HFF-Myc (cell line): ENCODE results near the gene TFCP2.

ENCODE experiments used
- DNase-seq: peaks from one replicate; pipeline ENCODE4 v3.0.0-alpha.2; 2011; ENCODE audit warnings: low read depth; ENCODE audit errors: extremely low read depth
- H3K4me3 ChIP-seq: replicated peaks from 2 replicates; pipeline ENCODE4 v1.5.1; 2011; ENCODE audit warnings: low read depth, mild to moderate bottlenecking, control low read depth, low read length
- CTCF ChIP-seq: IDR thresholded peaks from 2 replicates; pipeline ENCODE4 v1.5.1; 2012; ENCODE audit warnings: mild to moderate bottlenecking, low read depth, low read length, control low read depth; ENCODE audit errors: missing control alignments

Gene TFCP2

DNA sequence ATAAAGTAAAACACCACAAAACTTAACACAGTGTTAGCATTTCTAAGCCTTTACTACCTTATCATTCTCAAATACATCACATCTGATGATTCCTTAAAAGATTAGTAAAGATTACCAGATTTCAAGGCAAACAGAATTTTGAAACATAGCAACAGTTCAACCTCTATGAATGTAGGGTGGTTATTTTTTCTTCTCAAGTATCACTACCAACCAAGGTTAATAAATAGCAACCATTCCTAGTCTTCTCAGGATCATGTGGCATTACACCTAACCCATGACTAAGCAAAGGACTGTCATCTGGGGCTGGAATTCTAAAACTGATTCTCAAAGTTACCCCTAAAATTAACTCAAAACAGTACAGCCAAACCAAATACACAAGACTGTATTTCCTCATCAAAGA, 50.1 kb downstream of the TFCP2 start:
- TF ChIP-seq CTCF = no peak
- H3K4me3 ChIP-seq = no peak overlapping the region
- DNase-seq = no peak

GRCh38 chr12:51118706-51119105, 54.2 kb downstream of the TFCP2 start:
- no peak for TF ChIP-seq CTCF
- no peak for DNase-seq

DNA sequence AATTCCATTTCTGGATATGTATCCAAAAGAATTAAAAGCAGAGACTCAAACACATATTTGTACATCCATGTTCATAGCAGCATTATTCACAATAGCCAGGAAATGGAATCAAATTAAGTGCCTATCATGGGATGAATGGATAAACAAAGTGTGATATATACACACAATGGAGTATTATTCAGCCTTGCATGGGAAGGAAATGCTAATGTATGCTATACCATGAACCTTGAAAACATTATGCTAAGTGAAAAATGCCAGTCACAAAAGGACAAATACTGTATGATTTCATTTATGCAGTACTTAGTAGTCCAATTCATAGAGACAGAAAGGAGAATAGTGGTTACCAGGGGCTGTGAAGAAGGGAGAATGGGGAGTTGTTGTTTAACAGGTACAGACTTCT, 57.4 kb downstream of the TFCP2 start:
- H3K4me3 ChIP-seq = no peak overlapping the region
- no peak for DNase-seq
- TF ChIP-seq CTCF = no peak

More at GRCh38 chr12:51118706-51119105, 54.2 kb downstream of the TFCP2 start:
- no peak overlapping the region for H3K4me3 ChIP-seq

- DNase-seq = no peak
- H3K4me3 ChIP-seq = no peak overlapping the region
- no peak for TF ChIP-seq CTCF
Measured at GRCh38 chr12:51108136-51108535, 64.8 kb downstream of the TFCP2 start.

DNA sequence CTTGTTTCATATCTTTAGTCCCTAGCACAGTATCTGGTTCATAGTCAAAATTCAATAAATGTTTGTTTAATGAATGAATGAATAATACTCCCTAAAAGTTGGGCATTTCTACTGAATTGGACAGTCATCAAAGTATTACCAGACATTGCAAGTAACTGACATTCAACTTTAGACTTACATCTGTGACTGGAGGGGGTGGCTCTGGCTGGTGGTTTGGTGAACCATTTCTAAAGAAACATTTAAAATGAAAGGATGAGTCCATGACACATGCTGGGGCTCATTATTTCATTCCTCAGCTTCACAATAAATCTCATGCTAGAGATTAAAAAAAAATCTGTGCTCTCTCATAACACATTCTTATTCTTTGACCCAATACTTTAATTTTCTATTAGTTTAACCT, 69.0 kb downstream of the TFCP2 start:
- no peak for DNase-seq
- no peak overlapping the region for H3K4me3 ChIP-seq
- no peak for TF ChIP-seq CTCF

- H3K4me3 ChIP-seq = no peak overlapping the region
- no peak for TF ChIP-seq CTCF
- DNase-seq = no peak
Measured at GRCh38 chr12:51098611-51099010, 74.3 kb downstream of the TFCP2 start.

DNA sequence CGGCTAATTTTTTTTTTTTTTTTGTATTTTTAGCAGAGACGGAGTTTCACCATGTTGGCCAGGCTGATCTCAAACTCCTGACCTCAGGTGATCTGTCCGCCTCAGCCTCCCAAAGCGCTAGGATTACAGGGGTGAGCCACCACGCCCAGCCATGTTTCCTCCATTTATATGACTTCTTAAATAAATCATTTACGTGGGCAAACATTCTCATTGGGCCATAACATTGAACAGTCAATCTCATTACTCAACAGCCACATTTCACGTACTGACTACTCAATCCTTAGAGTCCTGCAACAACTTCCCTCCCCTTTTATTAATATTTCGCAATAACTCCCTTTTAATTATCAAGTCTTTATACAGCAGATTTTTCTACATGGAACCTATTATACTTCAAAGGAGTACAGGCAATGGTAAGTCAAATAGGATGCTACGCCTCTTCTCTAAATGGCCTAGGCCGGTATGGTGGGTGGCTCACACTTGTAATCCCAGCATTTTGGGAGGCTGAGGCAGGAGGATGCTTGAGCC, 82.2 kb downstream of the TFCP2 start:
- H3K4me3 ChIP-seq = no peak overlapping the region
- TF ChIP-seq CTCF = no peak
- DNase-seq = no peak
